HG03520 (cell line): ENCODE data around the gene PRR20E.
"Not testable (repeated sequence)": the region's sequence is repeated elsewhere in the genome, so short reads cannot be mapped to it uniquely, and the experiment has no call there.

Experiments used
- ATAC-seq: cut with Tn5 transposase; IDR thresholded peaks from one replicate; pipeline ENCODE4 v1.9.1; 2021; ENCODE audit warnings: mild to moderate bottlenecking, moderate library complexity; ENCODE audit not compliant: unreplicated experiment

Gene PRR20E

DNA sequence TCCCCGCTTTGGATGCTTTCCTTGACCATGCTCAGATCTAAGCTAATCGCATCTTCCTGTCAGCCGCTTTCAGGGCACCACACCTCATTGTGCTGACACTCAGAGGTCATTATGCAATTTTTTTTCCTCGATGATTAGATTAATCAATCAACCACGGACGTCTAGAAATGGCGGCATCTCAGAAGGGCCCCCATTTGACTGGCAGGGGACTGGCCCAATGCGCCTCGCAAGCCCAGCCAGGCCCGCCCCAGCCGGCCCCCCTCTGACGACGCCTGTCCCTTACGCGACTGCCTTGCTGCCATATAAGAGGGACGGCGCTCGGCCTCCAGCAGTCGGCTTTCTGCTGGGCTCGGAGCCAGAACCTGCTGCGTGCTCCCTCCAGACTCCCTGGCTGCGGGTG lies at the start of gene PRR20E:
PRR20E (plus strand) TSS at position 301 of the 400 bp plus-strand sequence. CDS start 387 bp downstream, outside the sequence.
- ATAC-seq, result not testable (repeated sequence)

DNA sequence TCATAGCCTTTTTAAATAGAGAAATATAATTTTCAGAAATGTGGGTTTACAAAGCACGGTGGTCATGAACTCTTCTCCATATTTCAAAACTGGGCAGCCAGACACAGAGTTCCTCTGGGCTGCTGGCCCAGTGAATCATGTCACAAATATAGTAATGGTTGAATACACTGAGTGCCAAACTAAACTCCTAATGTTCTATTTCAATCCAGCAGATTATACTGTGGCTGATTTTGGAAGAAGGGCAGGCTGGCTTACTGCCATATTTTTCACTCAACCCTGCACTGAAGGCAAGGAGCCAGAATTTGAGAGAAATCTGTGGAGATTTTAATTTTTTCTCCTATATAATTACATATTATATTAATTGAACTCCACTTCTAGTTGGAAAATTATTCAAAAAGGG lies 43.3 kb upstream of the PRR20E start:
- no peak for ATAC-seq

DNA sequence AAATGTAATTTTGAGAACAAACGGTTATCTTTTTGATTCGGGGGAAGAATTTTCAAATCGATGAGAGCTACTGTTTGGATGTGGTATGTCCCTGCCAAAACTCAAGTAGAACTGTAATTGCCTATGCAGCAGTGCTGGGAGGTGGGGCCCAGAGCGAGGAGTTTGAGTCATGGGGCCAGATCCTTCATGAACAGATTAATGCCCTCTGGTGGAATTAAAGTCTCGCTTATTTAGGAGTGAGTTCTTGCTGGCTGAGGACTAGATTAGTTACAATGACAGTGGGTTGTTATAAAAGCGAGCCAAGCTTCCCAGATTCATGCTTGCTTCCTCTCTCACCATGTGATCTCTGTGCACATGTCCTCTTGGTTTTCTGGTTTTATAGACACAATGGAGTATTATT lies 38.1 kb upstream of the PRR20E start:
- no peak for ATAC-seq

DNA sequence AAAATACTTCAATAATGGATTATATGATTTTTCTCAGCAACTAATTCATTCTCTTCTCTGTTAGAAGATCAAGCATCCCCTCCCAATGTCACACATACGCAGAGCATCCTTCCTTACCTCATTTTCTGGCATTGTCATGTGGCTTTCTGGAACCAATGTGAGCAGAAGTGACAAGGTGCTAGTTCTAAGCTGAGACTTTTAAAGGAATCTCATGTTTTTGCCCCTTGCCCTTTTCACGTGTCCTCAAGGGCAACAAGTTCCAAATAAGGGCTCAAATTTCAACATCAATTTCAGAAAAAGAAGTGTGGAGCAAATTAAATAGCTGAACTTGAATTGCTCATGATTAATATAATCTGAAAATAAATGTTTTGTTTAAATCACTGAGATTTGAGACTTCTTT lies 30.9 kb upstream of the PRR20E start:
- no peak for ATAC-seq

DNA sequence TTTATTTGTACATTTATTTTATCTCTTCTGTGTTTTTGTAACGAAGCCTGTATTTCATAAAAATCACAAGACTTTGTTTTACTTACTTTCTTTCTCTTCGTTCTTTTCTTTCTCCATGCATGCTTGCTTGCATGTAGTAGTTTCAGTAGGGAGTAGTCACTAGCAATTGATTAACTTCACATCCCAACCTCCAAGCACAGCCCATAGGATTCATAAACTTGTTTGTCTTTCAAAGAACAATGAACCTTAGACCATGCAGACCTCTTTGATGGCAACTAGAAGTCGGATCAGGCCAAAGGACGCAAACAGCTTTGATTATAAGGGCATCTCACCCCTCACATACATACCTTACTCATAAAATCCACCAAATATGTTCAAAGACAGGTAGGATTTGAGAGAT lies 29.4 kb upstream of the PRR20E start:
- ATAC-seq, result no peak

DNA sequence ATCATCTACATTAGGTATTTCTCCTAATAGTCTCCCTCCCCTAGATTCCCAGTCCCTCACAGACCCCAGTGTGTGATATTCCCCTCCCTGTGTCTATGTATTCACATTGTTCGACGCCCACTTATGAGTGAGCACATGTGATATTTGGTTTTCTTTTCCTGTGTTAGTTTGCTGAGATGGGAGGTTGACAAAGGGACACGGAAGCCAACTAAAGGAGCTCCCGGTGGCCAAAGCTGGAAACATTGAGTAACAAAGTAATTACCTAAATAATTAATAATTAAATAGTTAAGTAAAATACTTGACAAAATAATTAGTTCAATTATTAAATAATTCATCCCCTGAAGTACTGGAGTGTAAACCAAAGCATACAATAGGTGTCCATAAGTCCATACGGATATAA lies 28.0 kb upstream of the PRR20E start:
- no peak for ATAC-seq

DNA sequence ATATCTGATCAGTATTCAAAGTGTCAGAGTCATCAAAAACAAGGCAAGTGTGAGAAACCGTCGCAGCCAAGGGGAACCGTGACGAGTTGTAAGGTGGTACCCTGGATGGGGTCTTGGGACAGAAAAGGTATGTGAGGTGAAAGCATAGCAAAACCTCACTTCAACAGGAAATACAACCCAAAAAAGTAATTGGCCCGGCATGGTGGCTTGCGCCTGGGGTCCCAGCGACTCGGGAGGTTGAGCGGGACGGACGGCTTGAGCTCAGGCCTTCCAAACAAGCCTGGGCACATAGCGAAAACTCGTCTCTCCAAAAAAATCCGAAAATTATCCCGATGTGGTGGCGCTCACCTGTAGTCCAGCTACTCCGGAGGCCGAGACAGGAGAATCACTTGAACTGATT lies 27.2 kb upstream of the PRR20E start:
- not testable (repeated sequence) for ATAC-seq

DNA sequence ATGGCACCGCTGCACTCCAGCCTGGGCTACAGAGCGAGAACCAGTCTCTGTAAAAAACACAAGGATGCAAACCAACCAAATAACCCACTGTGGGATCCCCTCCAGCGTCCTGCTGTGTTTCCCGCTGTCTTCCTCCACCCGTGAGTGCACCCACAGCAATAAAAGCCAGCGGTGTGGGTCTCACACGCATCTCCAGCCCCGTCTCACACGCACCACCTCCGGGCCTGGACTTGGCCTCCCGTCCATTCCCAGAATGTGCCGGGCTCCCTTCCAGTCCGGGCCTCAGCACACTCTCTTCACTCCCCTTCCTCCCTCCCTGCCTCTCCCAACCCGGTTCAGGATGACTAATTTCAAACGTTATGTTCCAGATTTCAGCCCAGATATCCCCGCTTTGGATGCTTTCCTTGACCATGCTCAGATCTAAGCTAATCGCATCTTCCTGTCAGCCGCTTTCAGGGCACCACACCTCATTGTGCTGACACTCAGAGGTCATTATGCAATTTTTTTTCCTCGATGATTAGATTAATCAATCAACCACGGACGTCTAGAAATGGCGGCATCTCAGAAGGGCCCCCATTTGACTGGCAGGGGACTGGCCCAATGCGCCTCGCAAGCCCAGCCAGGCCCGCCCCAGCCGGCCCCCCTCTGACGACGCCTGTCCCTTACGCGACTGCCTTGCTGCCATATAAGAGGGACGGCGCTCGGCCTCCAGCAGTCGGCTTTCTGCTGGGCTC lies 26.6 kb upstream of the PRR20E start, which contains the start of gene PRR20A:
PRR20A (plus strand) TSS at position 684 of the 734 bp plus-strand sequence. CDS start 387 bp downstream, outside the sequence.
- not testable (repeated sequence) for ATAC-seq

DNA sequence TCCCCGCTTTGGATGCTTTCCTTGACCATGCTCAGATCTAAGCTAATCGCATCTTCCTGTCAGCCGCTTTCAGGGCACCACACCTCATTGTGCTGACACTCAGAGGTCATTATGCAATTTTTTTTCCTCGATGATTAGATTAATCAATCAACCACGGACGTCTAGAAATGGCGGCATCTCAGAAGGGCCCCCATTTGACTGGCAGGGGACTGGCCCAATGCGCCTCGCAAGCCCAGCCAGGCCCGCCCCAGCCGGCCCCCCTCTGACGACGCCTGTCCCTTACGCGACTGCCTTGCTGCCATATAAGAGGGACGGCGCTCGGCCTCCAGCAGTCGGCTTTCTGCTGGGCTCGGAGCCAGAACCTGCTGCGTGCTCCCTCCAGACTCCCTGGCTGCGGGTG lies 19.8 kb upstream of the PRR20E start, which contains the start of gene PRR20B:
PRR20B (plus strand) TSS at position 301 of the 400 bp plus-strand sequence. CDS start 387 bp downstream, outside the sequence.
- not testable (repeated sequence) for ATAC-seq

DNA sequence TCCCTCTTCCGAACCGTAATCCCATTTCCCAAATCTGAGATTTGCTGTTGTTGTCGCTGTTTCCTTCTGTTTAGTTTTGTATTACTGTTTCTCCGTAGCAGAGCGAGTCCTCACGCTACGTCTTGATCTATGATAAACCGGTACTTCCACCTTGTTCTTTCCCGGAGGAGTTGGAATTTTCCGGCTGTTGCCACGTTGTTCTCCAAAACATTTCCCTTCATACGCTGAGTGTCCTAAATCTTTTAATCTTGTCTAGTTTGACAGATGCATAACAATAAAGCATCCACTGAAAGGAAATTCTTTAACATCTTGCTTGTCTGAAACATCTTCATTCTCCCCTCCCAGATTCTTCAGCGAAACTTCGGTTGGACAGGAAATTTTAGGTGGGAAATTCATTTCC lies 18.9 kb upstream of the PRR20E start:
- ATAC-seq, result not testable (repeated sequence)

DNA sequence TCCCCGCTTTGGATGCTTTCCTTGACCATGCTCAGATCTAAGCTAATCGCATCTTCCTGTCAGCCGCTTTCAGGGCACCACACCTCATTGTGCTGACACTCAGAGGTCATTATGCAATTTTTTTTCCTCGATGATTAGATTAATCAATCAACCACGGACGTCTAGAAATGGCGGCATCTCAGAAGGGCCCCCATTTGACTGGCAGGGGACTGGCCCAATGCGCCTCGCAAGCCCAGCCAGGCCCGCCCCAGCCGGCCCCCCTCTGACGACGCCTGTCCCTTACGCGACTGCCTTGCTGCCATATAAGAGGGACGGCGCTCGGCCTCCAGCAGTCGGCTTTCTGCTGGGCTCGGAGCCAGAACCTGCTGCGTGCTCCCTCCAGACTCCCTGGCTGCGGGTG lies 13.2 kb upstream of the PRR20E start, which contains the start of gene PRR20C:
PRR20C (plus strand) TSS at position 301 of the 400 bp plus-strand sequence. CDS start 387 bp downstream, outside the sequence.
- ATAC-seq, result not testable (repeated sequence)

DNA sequence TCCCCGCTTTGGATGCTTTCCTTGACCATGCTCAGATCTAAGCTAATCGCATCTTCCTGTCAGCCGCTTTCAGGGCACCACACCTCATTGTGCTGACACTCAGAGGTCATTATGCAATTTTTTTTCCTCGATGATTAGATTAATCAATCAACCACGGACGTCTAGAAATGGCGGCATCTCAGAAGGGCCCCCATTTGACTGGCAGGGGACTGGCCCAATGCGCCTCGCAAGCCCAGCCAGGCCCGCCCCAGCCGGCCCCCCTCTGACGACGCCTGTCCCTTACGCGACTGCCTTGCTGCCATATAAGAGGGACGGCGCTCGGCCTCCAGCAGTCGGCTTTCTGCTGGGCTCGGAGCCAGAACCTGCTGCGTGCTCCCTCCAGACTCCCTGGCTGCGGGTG lies 6.7 kb upstream of the PRR20E start, which contains the start of gene PRR20D:
PRR20D (plus strand) TSS at position 301 of the 400 bp plus-strand sequence. CDS start 387 bp downstream, outside the sequence.
- not testable (repeated sequence) for ATAC-seq

DNA sequence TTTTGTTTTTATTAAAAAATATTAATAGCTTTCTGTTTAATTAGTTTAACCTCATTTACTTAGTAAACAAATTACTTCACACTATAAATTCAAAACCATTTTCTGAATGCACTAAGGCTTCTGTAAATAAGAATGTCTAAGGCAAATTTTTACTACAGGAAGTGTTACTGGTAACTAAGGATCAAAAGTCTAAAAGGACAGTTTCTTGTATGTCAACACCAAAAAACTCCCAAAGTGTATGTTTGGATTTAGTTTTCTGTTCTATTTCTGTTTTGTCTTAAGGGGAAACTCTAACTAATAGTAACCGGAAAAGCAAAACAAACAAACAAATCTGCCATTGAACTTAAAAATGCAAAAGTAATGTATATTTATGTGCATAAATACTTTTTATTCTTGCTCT lies 24.7 kb downstream of the PRR20E start:
- no peak for ATAC-seq

DNA sequence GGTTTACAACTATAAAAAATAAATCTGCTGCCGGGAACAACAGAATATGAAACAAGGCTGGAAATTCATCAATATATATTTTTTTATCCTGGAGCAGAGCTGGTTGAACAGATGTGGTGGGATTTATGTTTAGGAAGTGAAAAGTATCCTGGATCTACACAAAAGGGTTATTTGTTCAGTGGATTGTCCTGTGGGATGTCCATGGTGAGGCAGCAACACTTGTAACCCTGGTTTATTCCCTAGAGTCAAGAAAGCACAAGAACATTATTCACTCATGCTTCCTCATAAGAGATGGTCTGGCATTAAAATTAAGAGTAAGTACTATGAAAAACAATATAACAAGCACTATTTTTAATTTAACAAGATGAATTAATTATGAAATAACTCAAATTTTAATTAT lies 46.0 kb downstream of the PRR20E start:
- no peak for ATAC-seq
